IPS-18c (cell line): ENCODE measurements around the gene SH3BP5.

Source experiments
- H3K4me3 ChIP-seq: 2 replicates; pipeline ENCODE4 v1.7.0; 2013; ENCODE audit warnings: low read depth, mild to moderate bottlenecking, low read length, moderate library complexity; ENCODE audit not compliant: insufficient read depth
- H3K9me3 ChIP-seq: one replicate; pipeline ENCODE4 v1.6.1; 2013; ENCODE audit warnings: mild to moderate bottlenecking, low read length, moderate library complexity; ENCODE audit not compliant: control insufficient read depth, insufficient read depth

SH3BP5 gene

GRCh38 chr3:15260531-15260930 lies 71.9 kb downstream of the SH3BP5 start:
- Histone ChIP-seq H3K9me3 (peaks cover 1% of the 10 kb centered on the region), H3K4me3 (no peak overlapping the region)

- Histone ChIP-seq H3K9me3 (no peaks in the 10 kb centered on the region), H3K4me3 (no peak overlapping the region)
Measured at GRCh38 chr3:15258720-15259119, 73.7 kb downstream of the SH3BP5 start.

DNA sequence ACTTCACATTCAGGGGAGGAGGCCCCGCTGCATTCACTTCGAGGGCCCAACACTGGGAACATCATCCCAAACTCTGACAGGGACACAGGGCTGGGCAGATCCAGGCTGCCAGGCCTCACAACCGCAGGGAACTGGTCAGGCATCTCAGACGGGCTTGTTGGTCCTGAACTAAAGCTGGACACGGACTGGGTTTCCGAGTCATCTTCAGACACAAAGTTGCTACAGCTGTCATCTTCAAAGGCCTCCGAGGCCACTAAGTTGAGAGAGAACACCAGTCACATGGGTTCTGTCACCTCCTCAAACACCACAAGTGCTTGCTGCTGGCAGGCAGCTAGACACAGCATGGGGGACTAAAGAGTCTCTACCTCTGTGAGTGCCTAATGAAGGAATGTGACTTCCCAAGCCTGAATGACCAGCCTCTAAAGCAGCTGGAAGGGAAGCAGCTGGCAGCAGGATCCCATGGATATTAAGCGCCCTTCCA lies 75.5 kb downstream of the SH3BP5 start:
- Histone ChIP-seq H3K9me3 (no peaks in the 10 kb centered on the region), H3K4me3 (no peak overlapping the region)

GRCh38 chr3:15255215-15255614 lies 77.2 kb downstream of the SH3BP5 start:
- Histone ChIP-seq H3K9me3 (no peaks in the 10 kb centered on the region), H3K4me3 (no peak overlapping the region)

DNA sequence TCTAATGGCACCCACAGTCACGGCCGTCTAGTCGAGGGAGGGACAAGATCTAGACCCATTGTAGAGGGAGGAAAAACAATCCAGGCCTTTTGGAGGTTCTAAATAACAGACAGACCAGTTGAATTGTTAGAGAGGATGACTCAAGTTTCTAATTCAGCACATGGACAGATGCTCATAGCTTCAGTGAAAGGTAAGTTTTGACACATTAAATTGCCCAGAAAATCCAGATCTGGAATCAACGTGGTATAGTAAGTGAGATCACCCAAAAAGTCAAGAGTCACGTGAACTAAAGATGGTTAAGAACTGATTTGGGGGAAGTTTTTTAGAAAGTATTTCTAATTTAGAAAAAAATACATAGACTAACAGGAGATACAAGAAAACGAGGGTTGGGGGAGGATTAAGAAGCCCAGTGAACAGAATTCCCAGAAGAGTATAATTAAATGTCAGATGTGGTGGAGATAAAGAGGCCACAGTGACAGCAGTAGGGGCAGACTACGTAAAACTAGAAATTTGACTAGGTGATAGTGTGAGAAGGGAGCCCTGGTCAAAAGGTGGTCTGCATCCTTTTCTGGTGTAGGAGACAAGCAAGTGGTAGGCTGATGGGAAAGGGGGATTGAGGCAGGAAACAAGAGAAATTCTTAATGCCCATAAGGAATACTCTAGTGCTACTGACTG lies 79.2 kb downstream of the SH3BP5 start:
- H3K4me3 ChIP-seq = no peak overlapping the region
- no peaks in the 10 kb centered on the region for H3K9me3 ChIP-seq

- H3K4me3 ChIP-seq = no peak overlapping the region
- H3K9me3 ChIP-seq = no peaks in the 10 kb centered on the region
Measured at GRCh38 chr3:15246186-15246585, 86.2 kb downstream of the SH3BP5 start.

DNA sequence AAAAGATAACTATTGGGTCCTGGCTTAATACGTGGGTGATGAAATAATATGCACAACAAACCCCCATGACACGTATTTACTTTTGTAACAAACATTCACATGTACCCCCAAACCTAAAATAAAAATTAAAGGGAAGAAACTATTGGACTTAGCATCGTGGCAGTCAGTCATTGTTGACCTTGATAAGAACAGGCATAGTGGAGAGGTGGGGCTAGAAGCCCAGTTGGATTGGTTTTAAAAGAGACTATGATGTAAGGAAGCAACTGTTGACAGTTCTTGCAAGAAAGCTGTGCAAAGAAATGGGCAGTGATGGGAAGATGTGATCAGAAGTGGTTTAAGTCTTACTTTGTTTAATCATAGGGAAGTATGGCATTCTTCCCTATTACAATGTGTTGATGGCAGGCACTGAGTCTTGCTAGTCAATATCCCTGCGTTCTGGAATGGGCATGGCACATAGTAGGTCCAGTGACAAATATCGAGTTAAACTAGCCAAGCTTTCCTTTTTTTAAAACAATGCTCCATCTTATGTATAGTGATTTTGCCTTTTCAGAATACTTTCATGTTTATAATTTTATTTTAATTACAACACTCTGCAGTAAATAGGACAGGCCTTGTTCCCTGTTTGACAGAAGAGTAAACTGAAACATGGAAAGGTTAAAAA lies 88.4 kb downstream of the SH3BP5 start:
- Histone ChIP-seq H3K9me3 (no peaks in the 10 kb centered on the region), H3K4me3 (no peak overlapping the region)

DNA sequence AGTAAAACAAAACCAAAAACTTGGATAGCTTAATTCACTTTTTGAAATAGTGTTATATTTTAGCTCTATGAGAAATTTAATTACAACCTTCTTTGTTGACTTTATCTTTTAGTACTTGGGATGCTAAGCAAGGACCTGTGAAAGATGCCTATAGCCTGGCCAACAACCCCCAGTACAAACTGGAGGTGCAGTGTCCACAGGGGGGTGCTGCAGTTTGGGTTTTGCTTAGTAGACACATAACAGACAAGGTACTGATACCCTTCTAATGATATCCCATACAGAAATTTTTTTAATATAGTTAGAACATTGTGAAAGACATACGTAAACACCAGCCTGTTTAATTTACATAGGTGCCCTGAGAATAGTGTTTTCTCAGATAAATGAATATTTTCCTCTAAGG lies 91.0 kb downstream of the SH3BP5 start:
- Histone ChIP-seq H3K9me3 (no peaks in the 10 kb centered on the region), H3K4me3 (no peak overlapping the region)

- no peaks in the 10 kb centered on the region for H3K9me3 ChIP-seq
- H3K4me3 ChIP-seq = no peak overlapping the region
Measured at GRCh38 chr3:15229262-15229661, 103.1 kb downstream of the SH3BP5 start.

GRCh38 chr3:15228147-15228546 lies 104.2 kb downstream of the SH3BP5 start:
- H3K9me3 ChIP-seq = no peaks in the 10 kb centered on the region

DNA sequence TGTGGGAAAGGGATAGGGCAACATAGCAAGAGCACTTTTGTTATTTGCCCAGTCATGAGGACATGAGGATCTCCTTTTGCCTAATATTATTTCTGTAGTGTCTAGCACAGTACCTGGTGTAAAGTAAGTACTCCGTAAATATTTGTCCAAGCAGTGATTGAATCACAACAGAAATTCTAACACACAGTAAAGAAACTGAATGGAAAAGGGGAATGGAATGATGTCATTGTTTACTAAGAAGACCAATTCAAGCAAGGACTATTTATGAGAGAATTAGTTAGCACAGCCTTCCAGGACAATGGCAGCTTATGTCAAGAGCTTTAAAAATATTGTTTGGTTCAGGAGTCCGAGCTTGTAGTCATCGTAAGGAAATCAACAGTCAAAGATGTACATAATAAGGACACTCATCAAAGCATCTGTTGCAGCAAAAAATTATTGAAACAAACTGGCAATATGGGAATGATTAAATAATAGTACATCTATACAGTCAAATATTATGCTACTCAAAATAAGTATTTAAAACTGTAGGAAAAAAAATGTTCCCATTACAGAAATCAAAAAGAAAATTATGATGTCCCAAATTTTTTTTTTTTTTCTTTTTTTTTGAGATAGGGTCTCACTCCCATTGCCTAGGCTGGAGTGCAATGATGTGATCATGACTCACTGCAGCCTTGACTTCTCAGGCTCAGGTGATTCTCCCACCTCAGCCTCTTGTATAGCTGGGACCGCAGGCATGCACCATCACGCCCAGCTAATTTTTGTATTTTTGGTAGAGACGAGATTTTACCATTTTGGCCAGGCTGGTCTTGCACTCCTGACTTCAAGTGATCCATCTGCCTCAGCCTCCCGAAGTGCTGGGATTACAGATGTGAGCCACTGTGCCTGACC lies 108.5 kb downstream of the SH3BP5 start:
- H3K9me3 ChIP-seq = no peaks in the 10 kb centered on the region

More at GRCh38 chr3:15228147-15228546, 104.2 kb downstream of the SH3BP5 start:
- no peak overlapping the region for H3K4me3 ChIP-seq

GRCh38 chr3:15221574-15222217 lies 110.7 kb downstream of the SH3BP5 start:
- no peak overlapping the region for H3K4me3 ChIP-seq
- H3K9me3 ChIP-seq = no peaks in the 10 kb centered on the region

More for the DNA sequence above, 108.5 kb downstream of the SH3BP5 start:
- H3K4me3 ChIP-seq = no peak overlapping the region

DNA sequence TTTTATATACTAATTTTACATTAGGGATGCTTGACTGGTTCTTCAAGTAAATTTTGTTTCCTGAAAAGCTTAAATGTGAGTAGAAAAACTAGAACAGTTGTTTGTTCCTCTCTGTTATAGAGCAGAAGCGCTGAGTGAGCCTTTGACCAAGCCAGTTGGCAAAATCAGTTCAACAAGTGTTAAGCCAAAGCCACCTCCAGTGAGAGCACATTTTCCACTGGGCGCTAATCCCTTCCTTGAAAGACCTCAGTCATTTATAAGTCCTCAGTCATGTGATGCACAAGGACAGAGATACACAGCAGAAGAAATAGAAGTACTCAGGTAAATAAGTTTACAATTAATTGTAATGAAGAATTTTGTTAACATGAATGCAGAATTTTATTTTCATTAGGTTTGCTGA lies 111.7 kb downstream of the SH3BP5 start:
- H3K9me3 ChIP-seq = no peaks in the 10 kb centered on the region
- H3K4me3 ChIP-seq = no peak overlapping the region

DNA sequence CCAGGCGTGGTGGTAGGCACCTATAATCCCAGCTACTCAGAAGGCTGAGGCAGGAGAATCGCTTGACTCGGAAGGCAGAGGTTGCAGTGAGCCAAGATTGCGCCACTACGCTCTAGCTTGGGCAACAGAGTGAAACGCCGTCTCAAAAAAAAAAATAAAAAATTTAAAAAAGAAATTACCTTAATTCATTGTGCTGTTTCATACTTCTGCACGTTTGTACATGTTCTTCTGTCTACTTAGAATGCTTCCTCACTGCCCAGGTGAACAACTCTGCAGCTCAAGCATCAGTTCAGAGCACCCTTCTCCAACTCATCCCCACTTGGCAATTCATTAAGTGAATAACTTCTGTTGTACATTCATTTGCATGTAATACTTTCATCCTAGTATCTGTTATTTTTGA lies 112.3 kb downstream of the SH3BP5 start:
- Histone ChIP-seq H3K4me3 (no peak overlapping the region), H3K9me3 (no peaks in the 10 kb centered on the region)

DNA sequence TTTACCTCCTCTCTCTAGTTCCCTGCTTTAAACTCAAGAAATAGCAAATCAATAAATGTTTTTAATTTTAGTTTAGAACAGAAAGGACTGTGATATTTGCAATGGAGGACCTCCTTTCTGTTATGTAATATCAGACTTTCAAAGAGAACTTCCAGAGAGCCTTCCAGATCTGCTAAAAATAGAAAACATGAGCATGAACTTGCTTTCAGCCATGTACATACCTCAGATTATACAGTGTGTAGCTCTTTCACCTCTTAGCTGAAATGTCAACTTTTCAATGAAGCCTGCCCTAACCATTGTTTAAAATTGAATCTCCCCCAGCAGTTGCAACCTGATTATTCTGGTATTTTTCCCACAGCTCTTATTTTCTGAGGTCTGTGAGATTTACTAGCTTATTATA lies 113.7 kb downstream of the SH3BP5 start:
- no peaks in the 10 kb centered on the region for H3K9me3 ChIP-seq
- H3K4me3 ChIP-seq = no peak overlapping the region

- H3K9me3 ChIP-seq = no peaks in the 10 kb centered on the region
Measured at GRCh38 chr3:15217841-15218267, 114.5 kb downstream of the SH3BP5 start.

DNA sequence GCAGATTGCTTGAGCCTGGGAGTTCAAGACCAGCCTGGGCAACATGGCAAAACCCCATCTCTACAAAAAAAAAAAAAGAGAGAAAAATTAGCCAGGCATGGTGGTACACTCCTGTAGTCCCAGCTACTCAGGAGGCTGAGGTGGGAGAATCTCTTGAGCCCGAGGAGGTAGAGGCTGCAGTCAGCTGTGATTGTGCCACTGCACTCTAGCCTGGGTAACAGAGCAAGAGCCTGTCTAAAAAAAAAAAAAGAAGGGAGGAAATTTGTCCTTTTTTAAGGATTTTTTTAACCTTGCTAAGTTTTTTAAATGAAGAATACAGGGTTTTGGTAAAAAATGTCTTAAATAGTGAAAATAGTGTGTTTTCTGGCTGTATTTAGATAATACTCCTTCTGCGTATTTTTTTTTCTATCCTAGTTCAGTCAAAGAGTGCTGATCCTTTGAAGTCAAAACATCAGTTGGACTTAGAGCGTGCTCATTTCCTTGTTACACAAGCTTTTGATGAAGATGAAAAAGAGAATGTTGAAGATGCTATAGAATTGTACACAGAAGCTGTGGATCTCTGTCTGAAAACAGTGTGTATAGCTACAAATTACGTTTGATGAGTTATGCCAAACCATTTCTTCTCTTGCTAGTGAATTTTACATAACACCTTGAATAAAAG lies 115.2 kb downstream of the SH3BP5 start:
- H3K9me3 ChIP-seq = no peaks in the 10 kb centered on the region
- no peak overlapping the region for H3K4me3 ChIP-seq

More at GRCh38 chr3:15217841-15218267, 114.5 kb downstream of the SH3BP5 start:
- no peak overlapping the region for H3K4me3 ChIP-seq
